GM19455 (cell line): ENCODE data around the gene SNTG2.
"Not testable (repeated sequence)": the region's sequence is repeated elsewhere in the genome, so short reads cannot be mapped to it uniquely, and the experiment has no call there.

ENCODE experiments used
- ATAC-seq: cut with Tn5 transposase; IDR thresholded peaks from one replicate; pipeline ENCODE4 v1.9.1; 2021; ENCODE audit not compliant: unreplicated experiment

The SNTG2 gene

DNA sequence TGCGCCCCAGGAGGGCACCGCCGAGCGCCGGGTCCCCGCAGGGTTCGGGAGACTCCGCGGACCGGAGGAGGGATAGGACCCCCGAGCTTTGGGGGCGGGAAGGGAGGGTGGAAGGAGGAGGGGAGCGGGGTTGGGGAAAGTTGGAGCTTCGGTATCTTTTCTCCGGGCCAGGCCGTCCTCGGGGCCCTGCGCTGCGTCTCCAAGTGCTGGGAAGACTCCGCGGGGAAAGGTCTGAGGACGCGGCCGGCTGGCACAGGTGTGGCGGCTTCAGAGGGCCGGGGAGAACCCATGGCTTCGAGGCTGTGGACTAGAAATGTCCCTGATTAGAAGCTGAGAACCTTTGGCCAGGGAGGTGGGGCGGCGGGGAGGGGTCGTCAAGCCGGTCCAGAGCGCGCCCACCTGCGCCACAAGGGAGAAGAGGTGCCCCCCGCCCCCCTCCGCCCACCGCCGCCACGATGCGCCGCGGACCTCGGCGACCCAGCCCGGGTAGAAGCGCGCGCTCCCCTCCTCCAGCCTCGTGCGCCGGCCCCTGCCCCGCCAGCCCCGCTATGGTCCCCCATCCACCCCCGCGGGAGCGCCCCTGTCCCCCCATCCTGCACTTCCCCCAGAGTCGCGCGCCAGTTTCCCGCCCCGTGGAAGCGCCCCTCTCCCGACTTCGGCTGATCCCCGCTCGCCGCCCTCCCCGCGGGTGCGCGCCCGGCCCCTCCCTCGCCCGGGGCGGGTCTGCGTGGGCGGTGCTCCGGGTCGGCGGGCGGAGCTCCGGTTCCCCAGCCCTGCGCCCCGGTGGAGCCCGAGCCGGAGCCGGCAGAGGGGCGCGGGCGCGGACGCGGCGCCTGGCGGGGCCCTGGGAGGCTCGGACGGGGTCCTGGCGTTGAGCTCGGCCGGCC, at the start of gene SNTG2:
Gene SNTG2 (plus strand): TSS at position 770 of the 887 bp plus-strand sequence. CDS start 148 bp downstream, outside the sequence.
- ATAC-seq, result no peak

DNA sequence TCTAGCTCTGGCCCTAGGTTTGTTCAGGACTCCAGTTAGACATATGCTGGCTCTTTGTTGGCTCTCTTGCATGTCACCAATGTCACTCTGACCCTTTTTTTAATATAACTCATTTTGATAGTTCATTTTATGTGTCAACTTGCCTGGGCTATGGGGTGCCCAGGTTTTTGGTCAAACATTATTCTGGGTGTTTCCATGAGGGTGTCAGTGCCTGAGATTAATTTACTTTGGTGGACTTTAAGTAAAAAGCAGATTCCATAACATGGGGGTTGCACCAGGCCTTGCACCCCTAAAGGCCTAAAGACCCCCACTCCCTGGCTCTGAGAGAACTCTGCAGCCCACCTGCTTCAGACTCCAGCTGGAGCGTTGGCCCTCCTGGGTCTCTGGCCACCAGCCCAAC, 48.1 kb upstream of the SNTG2 start:
- no peak for ATAC-seq

DNA sequence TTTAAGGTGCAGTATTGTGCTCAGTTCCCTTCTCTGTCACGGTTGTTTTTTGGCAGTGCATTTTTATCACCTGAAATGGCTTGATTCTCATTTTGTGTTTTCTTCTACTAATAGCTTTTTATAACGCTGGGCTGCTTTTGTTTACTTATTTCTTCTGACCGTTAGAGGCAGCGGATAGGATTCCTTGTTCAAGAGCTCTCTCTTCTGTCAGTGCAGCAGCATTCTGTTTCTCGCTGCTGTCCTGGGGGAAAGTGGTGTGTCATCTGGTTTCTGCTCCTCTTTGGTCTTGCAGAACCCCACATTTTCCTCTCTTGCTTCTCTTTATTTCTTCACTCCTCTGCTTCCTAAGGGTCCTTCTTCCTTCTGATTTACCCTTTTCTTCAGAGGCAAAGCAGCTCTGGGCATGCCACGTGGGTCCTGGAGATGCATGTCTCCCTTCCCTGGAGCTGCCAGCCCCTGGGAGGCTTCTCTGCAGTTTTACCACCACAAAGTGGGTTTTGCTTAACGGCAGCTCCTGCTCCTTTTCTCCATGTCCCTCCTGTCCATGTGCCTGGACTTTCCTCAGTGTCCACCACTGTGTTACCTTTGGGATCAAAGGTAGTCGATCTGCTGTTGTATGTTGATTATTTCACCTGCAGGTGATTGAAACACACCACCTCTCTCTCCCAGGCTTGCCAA, 47.3 kb upstream of the SNTG2 start:
- ATAC-seq, result no peak

DNA sequence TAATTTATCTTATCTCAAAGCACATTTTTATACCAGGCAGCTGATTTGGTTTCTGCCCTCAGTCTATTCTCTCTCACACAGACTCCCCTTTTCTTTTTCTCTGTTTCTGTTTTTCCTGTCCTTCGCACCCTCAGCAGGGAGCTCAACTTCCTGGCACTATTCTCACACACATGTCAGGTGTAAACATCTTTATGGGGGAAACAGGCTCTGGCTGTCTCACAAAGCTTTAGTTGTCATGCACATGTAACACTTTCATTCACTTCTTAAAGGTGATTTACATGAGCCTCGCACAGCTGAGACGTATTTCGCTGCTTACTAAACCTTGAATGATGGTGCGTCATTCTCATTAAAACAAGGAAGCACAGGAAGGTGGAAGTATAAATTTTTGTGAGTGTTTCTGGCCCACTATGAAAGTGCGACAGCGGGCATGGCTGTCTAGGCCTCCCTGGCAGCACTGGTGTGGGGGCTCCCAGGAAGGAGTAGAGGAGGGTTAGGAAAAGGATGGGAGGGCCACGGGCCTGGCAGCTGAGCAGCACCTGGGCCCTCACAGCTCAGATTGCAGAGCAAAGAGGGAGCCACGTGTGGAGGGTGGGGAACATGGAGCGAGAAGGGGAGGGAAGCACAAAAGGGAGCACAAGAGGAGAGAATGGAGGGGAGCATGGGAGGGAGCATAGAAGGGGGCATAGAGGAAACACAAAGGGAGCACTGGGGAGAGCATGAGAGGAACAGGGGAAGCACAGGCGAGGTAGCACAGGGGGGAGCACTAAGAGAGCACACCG, 46.2 kb upstream of the SNTG2 start:
- no peak for ATAC-seq

DNA sequence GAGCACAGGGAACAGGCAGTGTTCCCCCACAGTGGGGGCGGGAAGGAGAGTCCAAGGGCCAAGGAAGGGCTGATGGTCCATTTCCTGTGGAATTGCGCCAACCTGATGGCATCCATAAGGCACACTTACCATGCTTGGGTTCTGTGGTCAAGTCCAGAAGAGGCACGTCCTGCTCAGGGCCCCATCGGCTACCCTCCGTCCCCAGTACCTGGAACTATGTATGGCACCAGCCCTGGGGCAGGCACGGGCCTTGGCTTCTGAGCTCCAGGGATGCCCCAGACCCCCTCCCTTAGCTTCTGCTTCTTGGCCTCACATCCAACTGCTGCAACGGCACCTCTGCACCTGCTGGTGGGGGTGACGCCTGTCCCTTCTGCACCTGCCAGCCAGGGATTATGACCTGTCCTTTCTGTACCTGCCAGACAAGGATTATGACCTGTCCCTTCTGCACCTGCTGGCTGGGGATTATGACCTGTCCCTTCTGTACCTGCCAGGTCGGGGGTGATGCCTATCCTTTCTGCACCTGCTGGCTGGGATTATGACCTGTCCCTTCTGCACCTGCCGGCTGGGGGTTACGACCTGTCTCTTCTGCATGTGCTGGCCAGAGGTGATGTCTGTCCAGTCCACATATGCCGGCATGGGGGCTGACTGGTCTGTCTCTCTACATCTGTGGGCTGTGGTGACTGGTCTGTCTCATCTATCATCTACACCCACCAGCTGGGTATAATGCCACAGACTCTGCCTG, 45.4 kb upstream of the SNTG2 start:
- ATAC-seq, result no peak

DNA sequence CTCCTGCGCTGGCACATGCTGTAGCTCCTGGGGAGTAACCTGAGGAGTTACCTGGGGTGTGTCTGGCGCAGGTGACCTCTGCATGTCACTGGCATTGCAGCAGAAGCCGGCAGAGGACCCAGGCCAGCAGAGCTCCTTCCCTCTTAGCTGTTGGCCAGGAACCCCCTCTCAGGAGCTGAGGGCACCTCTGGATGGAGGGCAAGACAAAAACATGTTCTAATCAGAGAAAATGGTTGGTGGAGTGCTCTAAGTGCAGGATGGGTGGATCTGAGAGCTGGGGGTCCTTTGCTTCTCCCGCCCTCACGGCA, 44.9 kb upstream of the SNTG2 start:
- ATAC-seq, result no peak

DNA sequence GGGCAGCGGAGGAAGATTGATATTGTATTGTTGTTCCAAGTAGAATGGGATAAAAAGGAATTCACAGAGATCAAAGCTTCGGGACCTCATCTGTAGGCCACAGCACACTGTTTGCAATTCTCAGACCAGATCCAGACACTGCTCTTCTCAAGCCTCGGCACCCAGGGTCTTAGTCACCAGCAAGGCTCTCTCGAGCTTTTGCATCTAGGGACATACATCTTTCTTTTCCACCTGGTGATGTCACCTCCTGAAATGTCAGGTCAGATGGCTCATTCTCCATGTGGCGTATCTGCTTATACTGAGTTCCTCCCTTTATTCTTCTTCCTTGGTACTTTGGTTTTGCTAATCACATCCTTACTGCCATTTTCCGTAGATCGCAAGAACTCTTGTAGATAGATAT, 42.9 kb upstream of the SNTG2 start:
- no peak for ATAC-seq

DNA sequence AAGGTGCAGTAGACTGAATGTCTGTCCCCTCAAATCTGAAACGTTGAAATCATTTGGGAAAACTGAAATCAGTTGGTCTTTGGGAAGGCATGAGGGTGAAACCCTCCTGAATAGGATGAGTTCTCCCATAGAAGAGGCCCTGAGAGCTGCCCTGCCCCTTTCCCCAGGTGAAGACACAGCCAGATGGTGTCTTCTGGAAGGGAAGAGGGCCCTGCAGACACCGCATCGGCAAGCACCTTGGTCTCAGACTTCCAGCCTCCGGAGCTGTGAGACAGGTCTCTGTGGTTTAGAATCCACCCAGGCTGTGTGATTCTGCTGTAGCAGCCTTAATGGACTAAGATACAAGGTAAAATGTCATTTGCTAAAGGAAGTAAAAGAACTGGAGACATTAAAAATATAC, 42.1 kb upstream of the SNTG2 start:
- no peak for ATAC-seq

DNA sequence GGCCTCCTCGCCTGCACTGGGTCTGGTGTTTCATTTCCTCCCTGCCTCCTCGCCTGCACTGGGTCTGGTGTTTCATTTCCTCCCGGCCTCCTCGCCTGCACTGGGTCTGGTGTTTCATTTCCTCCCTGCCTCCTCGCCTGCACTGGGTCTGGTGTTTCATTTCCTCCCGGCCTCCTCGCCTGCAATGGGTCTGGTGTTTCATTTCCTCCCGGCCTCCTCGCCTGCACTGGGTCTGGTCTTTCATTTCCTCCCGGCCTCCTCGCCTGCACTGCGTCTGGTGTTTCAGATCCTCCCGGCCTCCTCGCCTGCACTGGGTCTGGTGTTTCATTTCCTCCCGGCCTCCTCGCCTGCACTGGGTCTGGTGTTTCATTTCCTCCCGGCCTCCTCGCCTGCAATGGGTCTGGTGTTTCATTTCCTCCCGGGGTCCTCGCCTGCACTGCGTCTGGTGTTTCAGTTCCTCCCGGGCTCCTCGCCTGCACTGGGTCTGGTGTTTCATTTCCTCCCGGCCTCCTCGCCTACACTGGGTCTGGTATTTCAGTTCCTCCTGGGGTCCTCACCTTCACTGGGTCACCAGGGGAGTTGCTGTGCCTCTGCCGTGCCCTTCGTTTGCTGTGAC, 40.8 kb upstream of the SNTG2 start:
- ATAC-seq, result not testable (repeated sequence)

DNA sequence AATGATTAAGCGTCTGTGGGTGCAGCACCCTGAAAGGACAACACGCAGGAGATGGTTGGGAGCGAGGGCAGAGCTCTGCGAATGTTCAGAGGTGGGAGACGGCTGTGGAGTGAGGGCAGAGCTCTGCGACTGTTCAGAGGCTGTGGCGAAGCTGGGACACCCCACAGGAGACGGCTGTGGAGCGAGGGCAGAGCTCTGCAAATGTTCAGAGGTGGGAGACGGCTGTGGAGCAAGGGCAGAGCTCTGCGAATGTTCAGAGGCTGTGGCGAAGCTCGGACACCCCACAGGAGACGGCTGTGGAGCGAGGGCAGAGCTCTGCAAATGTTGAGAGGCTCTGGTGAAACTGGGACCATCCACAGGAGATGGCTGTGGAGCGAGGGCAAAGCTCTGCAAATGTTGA, 40.0 kb upstream of the SNTG2 start:
- ATAC-seq, result no peak

DNA sequence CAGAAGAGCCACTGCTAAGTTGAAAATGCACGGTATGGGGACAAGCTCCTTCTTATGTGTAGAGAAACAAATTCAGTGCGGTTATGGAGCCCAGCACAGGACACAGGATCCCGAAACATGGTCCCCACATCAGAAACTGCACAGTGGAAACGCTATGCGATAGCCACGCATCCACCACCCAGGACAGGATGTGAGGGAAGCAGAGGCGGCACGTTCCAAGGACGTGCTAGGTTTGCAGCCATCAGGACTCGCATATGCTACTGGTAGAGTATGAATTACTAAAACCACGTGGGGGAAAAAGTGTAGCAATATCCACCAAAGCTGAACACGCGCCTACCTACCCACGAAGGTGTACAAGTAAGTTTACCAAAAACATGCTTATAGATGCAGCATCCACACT, 34.7 kb upstream of the SNTG2 start:
- no peak for ATAC-seq

DNA sequence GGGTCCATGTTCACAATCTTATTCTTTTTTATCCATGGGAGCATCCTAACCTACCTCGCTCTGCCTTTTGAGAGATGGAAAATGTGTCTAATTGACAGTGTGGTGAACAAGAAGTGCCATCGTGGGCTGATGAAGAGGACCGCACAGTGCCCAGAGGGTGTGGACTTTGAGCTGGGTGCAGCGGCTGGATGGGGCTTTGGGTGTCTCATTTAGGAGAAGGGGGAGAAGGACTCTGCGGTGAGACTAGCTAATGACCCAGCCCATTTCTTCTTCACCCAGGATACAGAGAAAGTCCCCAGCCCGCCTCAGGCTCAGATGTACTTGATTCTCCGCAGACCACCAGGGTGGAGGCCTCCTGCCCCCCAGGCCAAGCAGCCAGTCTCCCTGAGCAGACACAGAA, 33.7 kb upstream of the SNTG2 start:
- ATAC-seq, result no peak

DNA sequence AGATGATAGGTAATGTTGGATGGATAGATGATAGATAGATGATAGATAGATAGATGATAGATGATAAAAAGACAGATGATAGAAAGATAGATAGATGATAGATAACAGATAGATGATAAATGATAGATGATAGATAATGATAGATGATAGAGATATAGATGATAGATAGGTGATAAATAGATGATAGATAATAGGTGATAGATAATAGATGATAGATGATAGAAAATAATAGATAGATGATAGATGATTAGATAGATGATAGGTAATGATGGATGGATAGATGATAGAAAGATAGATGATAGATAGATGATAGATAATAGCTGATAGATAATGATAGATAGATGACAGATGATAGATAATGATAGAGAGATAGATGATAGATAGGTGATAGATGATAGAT, 31.0 kb upstream of the SNTG2 start:
- ATAC-seq, result no peak

DNA sequence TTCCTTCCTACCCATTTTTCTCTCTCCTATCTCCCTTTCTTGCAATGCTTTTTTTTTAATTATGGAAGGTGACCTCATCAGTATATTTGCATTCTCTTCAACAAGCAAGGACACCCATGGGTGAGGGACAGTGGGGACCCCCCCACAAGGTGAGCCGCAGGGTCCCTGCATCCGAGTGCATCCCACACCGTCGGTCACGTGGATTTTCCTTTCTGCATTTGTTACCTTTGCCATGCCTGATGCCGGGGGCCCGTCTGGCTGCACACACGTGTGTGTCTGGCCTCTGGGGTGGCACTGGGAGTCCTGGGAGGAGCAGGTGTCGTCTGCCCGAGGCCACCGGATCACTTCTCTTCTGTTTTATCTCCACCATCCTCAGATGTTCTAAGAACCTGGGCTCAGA, 30.1 kb upstream of the SNTG2 start:
- ATAC-seq, result no peak

DNA sequence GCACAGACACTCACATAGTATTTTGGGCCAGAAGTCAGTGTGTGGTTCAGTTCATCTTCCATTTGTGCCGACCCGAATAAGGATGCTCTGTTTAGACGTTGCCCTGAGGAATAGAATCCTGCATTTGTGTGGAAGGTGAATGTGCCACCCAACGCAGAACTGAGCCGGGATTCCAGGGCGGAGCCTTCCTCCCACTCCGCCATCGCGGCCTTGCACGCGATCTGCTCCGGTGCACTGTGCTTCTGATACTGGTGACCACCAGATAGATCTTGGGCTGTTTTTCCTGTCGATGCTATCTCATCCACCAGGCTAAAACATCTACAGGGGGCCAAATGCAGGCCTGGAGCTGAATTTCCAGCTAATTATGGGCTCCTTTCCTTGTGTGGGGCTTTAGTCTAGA, 29.6 kb upstream of the SNTG2 start:
- ATAC-seq, result no peak

DNA sequence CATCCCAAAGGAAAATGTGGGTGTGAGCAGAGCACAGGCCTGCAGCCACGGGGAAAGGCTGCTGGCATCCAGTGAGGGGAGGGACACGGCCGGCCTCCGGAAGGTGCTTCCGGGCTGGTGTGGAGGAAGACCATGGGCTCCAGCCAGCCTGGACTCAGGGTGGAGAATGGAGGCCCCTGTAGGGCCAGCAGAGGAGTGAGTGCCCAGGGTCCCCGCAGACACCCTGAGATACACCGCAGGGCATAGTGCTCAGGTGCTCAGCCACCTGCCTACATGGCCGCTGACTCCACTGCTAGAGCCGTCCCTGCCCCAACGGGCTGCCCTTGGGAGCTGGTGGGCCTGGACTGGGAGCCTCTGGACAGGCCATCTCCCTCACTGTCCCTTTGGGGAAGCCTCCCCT, 28.5 kb upstream of the SNTG2 start:
- no peak for ATAC-seq

DNA sequence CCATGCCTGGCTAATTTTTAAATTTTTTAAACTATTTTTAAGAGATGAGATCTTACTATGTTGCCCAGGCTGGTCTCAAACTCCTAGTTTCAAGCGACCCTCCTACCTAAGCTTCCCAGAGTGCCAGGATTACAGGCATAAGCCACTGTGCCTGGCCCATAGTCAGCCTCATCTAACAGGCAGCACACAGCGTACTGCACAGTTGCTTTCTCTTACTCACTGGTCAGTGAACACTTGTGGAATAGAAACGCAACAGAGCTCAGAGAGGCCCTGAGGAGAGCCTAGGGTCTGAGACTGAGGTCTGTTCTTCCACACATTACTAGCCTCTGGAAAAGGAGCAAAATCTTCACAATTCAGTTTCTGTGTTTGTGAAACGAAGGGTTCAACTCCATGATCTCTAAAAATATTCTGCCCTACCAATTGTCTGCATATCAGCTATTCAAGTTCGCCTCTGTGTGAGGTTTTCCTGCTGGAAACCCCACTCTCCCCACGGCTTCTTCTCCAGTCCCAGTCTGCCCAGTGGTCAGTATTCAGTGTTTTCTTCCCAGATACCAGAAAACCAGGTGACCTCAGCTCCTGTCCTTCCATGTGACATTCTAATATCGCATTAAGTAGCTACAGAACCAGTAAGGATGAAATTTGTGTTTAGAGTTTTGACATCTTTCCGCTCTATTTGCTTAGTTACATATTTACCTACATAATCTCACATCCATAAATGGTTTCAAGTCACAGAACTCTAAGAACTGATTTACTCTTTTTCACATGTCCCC, 26.6 kb upstream of the SNTG2 start:
- no peak for ATAC-seq

DNA sequence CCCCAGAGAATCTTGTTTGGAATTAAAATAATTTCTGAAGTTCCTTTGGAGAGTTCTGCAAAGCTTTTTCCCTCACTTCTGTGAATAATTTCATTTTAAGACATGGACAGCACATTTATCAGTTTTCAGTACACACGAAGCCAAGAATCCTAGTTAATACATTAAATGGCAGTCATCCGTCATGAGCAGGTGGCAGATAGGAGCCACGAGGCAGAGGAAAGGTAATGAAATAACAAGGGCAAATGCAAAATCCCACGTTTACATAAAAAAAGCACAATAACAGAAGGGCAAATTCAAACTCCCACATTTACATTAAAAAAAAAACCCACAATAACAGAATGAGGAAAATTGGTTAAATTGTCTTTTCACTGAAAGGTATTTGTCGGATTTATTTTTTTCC, 25.9 kb upstream of the SNTG2 start:
- no peak for ATAC-seq

DNA sequence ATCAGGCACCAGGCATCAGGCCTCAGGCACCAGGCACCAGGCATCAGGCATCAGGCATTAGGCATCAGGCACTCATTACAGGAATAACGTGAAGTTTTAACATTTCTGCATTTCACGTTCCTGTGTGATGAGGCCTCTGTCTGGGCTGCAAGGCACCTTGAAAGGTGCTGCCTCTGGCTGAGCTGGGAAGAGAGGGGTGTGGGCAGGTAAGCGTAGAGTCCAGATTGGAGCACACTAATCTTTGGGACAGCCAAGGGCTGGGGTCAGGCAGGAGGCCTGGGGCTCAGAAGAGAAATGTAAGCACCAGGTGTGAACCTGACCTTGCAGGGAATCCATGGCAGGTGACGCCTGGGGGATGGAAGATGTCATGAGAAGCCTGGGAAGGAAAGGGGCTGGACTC, 25.3 kb upstream of the SNTG2 start:
- ATAC-seq, result no peak

DNA sequence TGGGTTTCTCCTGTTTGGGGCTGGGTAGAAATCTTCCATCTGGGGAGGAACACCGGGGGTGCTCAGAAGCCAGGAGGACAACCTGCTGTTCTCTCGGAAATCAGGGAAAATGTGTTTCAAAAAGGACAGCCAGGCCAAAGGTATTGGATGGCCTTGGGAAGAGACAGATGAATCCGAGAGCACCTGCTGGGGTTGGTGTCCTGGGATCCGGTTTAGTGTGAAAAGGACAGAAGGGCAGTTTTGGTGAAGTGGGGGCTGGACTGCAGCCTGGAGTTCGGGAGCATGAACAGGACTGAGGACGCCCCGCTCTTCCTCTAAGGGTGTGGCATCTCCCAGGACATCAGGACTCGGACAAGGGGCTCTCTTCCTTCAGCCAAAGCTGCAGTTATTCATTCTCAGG, 24.9 kb upstream of the SNTG2 start:
- no peak for ATAC-seq
